HepG2 (cell line): ENCODE results near the gene NPBWR2. TPM values are rescaled to one million over a fixed set of nuclear protein-coding genes. Genes with fewer than 3 reads are reported as not detected.
A peak's percentile ranks its signal among the peaks of the same experiment; 100 is the strongest.

Experiments used
- AHDC1 ChIP-seq: sonication (generic); formaldehyde crosslinking; IDR thresholded peaks from 2 replicates; pipeline ENCODE4 v1.5.1; 2020; ENCODE audit warnings: mild to moderate bottlenecking, missing genetic modification reagents, borderline replicate concordance
- ATF3 ChIP-seq: sonication (generic); formaldehyde crosslinking; IDR thresholded peaks from 2 replicates; pipeline ENCODE4 v1.4.0; 2020; ENCODE audit warnings: missing genetic modification reagents
- CREB1 ChIP-seq, 2 experiments: fragments of 450-650 bp in 1 of 2; IDR thresholded peaks; 2 replicates each; pipeline ENCODE4 v1.6.1; 2016 to 2017; ENCODE audit warnings: control low read depth in 1 of 2, mild to moderate bottlenecking in 1 of 2, missing compliant biosample characterization in 1 of 2, missing genetic modification characterization in 1 of 2
- ERF ChIP-seq: IDR thresholded peaks from 2 replicates; pipeline ENCODE4 v1.6.1; 2018; ENCODE audit warnings: missing biosample characterization, missing genetic modification reagents
- FOSL2 ChIP-seq: sonication (generic); formaldehyde crosslinking; IDR thresholded peaks from 2 replicates; pipeline ENCODE4 v1.4.0; 2020; ENCODE audit warnings: missing genetic modification reagents
- GPBP1L1 ChIP-seq: sonication (generic); formaldehyde crosslinking; IDR thresholded peaks from 2 replicates; pipeline ENCODE4 v1.5.0; 2020; ENCODE audit warnings: mild to moderate bottlenecking, missing genetic modification reagents
- HDAC1 ChIP-seq: sonication (generic); formaldehyde crosslinking; IDR thresholded peaks from 2 replicates; pipeline ENCODE4 v1.5.1; 2020; ENCODE audit warnings: mild to moderate bottlenecking, missing genetic modification reagents
- MZF1 ChIP-seq: sonication (generic); formaldehyde crosslinking; IDR thresholded peaks from 2 replicates; pipeline ENCODE4 v1.8.1; 2023; ENCODE audit warnings: mild to moderate bottlenecking, missing genetic modification reagents, borderline replicate concordance
- NFE2L2 ChIP-seq: fragments of 150-350 bp; IDR thresholded peaks from 2 replicates; pipeline ENCODE4 v1.6.1; 2014; ENCODE audit warnings: low read length
- POLR2A ChIP-seq, 2 experiments: IDR thresholded peaks; 2 replicates each; pipeline ENCODE4 v1.6.1; 2011; ENCODE audit warnings: low read depth in 2 of 2, low read length in 2 of 2, mild to moderate bottlenecking in 1 of 2, moderate library complexity in 1 of 2; ENCODE audit not compliant: insufficient read depth in 1 of 2
- RCOR2 ChIP-seq: IDR thresholded peaks from 2 replicates; pipeline ENCODE4 v1.6.1; 2016; ENCODE audit warnings: missing biosample characterization, missing genetic modification reagents
- TARDBP ChIP-seq: sonication (generic); formaldehyde crosslinking; IDR thresholded peaks from 2 replicates; pipeline ENCODE4 v1.8.0; 2022; ENCODE audit warnings: mild to moderate bottlenecking, missing genetic modification reagents
- YEATS2 ChIP-seq: sonication (generic); formaldehyde crosslinking; IDR thresholded peaks from 2 replicates; pipeline ENCODE4 v1.4.0; 2020; ENCODE audit warnings: missing genetic modification reagents, borderline replicate concordance
- ZNF343 ChIP-seq: sonication (generic); formaldehyde crosslinking; IDR thresholded peaks from 2 replicates; pipeline ENCODE4 v1.4.0; 2020; ENCODE audit warnings: mild to moderate bottlenecking, missing genetic modification reagents
- ZNF501 ChIP-seq: sonication (generic); formaldehyde crosslinking; IDR thresholded peaks from 2 replicates; pipeline ENCODE4 v1.5.1; 2020; ENCODE audit warnings: mild to moderate bottlenecking, moderate library complexity, missing genetic modification reagents
- ZNF589 ChIP-seq: sonication (generic); formaldehyde crosslinking; conservative IDR thresholded peaks from 2 replicates; pipeline ENCODE4 v1.8.0; 2022; ENCODE audit warnings: mild to moderate bottlenecking, moderate library complexity, missing genetic modification reagents
- ZNF792 ChIP-seq: IDR thresholded peaks from 2 replicates; pipeline ENCODE4 v1.6.1; 2016
- ZNF879 ChIP-seq: sonication (generic); formaldehyde crosslinking; IDR thresholded peaks from 2 replicates; pipeline ENCODE4 v1.8.1; 2023; ENCODE audit warnings: missing genetic modification reagents
- polyA plus RNA-seq, 8 experiments: library from polyadenylated mRNA; depleted of rRNA in 3 of 8; stranded (reverse) in 7 of 8; unstranded in 1 of 8; fragments of >200 nt; fragmentation: Illumina TruSeq in 4 of 8; extraction: Trizol in 4 of 8; gene quantifications; 2 replicates each; pipeline versions ENCODE4 v1.2.1 to v1.2.3, GENCODE V29; 2011 to 2016; ENCODE audit warnings: low read depth in 4 of 8, missing spikeins in 1 of 8, mixed read lengths in 1 of 8; ENCODE audit not compliant: insufficient read depth in 1 of 8
- total RNA-seq, 5 experiments: library from RNA; depleted of rRNA; stranded (reverse); fragments of >200 nt; fragmentation: Illumina TruSeq; extraction: Trizol; gene quantifications; 2 replicates each; pipeline ENCODE4 v1.2.3, GENCODE V29; 2016; ENCODE audit warnings: low read depth in 1 of 5
- TF ChIP-seq, protein P1 (sequence below): sonication (generic); formaldehyde crosslinking; IDR thresholded peaks from 2 replicates; pipeline ENCODE4 v1.5.0; 2020; ENCODE audit warnings: missing genetic modification reagents
- TF ChIP-seq, protein P2 (sequence below): sonication (generic); formaldehyde crosslinking; IDR thresholded peaks from 2 replicates; pipeline ENCODE4 v1.4.0; 2020; ENCODE audit warnings: mild to moderate bottlenecking, missing genetic modification reagents

The NPBWR2 gene
- total and polyA plus RNA-seq, 2 of the 13 experiments (the other 11 are each of a cell fraction or from before 2014, with no cell fraction given) = not detected

DNA sequence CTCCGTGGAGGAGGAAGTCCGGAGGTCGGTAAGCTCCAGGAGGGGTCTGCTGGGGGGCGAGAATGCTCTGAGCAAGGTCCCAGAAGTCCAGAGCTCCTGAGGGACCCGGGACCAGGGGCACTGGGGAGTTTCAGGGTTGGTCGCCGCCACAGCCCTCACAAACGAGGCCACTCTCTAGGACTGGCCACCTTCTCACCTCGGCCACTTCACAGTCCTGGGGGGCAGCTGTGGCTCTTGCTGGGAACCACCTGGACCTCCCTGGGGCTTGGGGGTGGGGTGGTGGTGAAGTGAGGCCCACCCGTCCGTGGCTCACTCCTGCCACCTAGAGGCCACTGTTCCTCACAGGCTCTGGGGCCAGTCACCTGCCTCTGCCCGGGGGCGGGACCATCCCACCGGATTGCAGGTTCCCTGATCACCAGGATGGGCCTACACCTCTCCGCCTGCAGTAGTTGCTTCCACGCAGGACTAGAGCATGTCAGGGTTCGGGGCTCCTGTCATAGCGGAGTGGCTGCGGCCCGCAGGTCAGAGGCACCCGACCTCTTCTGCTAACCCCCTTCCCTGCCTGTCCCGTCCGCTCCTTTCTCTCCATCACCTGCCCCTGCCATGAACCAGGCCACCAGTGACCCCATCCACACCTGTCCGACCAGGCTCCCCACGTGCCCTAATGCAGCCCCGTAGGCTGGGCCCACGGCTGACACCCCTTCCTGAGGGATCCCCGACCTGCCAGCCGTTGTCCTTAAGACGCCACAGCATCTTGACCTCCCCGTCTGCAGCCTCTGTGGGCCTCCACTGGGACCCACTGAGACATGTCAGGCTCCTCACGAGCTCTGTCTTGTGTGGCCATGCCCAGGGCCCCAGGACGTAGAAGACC is 49.5 kb downstream of the NPBWR2 start (continued):
- TF ChIP-seq AHDC1 (0 out of 2 replicates have a peak, but pooled peaks have one; percentile 19), CREB1 (IDR thresholded peaks at IDR 0.05) (no peak), CREB1 (CRISPR knock-in tag; IDR thresholded peaks at IDR 0.05) (no peak), GPBP1L1 (CRISPR knock-in tag) (no peak), RCOR2 (CRISPR knock-in tag) (no peak), YEATS2 (CRISPR knock-in tag) (peak; percentile 26; the same call in 1 of the 2 replicates), ZNF501 (peak; percentile 78), MZF1 (no peak), ERF (CRISPR knock-in tag) (no peak; the same call in 1 of the 2 replicates), NFE2L2 (no peak), TARDBP (no peak), FOSL2 (peak; percentile 75), ZNF879 (no peak; the same call in 1 of the 2 replicates), ATF3 (CRISPR knock-in tag) (peak; percentile 2; the same call in 1 of the 2 replicates), POLR2A (IDR thresholded peaks at IDR 0.05; ENCODE audit: insufficient read depth in 1 of 2, low read depth in 2 of 2, low read length in 2 of 2) (no peak), ZNF792 (CRISPR knock-in tag) (no peak), ZNF589 (CRISPR knock-in tag) (no peak), ZNF343 (peak; percentile 89), HDAC1 (peak; percentile 58; the same call in 1 of the 2 replicates)
- TF ChIP-seq, protein P1, sequence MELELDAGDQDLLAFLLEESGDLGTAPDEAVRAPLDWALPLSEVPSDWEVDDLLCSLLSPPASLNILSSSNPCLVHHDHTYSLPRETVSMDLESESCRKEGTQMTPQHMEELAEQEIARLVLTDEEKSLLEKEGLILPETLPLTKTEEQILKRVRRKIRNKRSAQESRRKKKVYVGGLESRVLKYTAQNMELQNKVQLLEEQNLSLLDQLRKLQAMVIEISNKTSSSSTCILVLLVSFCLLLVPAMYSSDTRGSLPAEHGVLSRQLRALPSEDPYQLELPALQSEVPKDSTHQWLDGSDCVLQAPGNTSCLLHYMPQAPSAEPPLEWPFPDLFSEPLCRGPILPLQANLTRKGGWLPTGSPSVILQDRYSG = no peak
- TF ChIP-seq, protein P2, sequence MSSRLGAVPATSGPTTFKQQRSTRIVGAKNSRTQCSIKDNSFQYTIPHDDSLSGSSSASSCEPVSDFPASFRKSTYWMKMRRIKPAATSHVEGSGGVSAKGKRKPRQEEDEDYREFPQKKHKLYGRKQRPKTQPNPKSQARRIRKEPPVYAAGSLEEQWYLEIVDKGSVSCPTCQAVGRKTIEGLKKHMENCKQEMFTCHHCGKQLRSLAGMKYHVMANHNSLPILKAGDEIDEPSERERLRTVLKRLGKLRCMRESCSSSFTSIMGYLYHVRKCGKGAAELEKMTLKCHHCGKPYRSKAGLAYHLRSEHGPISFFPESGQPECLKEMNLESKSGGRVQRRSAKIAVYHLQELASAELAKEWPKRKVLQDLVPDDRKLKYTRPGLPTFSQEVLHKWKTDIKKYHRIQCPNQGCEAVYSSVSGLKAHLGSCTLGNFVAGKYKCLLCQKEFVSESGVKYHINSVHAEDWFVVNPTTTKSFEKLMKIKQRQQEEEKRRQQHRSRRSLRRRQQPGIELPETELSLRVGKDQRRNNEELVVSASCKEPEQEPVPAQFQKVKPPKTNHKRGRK = no peak
